Muscle layer of colon (tissue), 2 donors: Measurements from ENCODE around the gene SNAI3.

Source experiments
- H3K27ac ChIP-seq: one replicate; pipeline ENCODE4 v1.7.0; 2013; ENCODE audit warnings: low read depth, mild to moderate bottlenecking, low read length, moderate library complexity
- H3K27me3 ChIP-seq, 2 donors: one replicate each; pipeline ENCODE4 v1.7.0; 2013; ENCODE audit warnings: low read length in 2 of 2, mild to moderate bottlenecking in 2 of 2; ENCODE audit not compliant: insufficient read depth in 2 of 2, control insufficient read depth in 1 of 2
- H3K36me3 ChIP-seq: one replicate; pipeline ENCODE4 v1.7.0; 2013; ENCODE audit warnings: mild to moderate bottlenecking, low read length; ENCODE audit not compliant: insufficient read depth
- H3K4me1 ChIP-seq: one replicate; pipeline ENCODE4 v1.7.0; 2013; ENCODE audit warnings: mild to moderate bottlenecking, low read length; ENCODE audit not compliant: insufficient read depth
- H3K4me3 ChIP-seq, 2 donors: one replicate each; pipeline ENCODE4 v1.7.0; 2013; ENCODE audit warnings: low read length in 2 of 2, low read depth in 1 of 2, mild to moderate bottlenecking in 1 of 2, moderate library complexity in 1 of 2
- H3K9ac ChIP-seq: one replicate; pipeline ENCODE4 v1.7.0; 2013; ENCODE audit warnings: low read length
- H3K9me3 ChIP-seq: one replicate; pipeline ENCODE4 v1.7.0; 2013; ENCODE audit warnings: mild to moderate bottlenecking, low read length
- donor health status: abdominal sarcoma.
- donor health status: Adenocarcinoma of cecum.

The SNAI3 gene

GRCh38 chr16:88694221-88695087, 8.1 kb upstream of the SNAI3 start:
- Histone ChIP-seq H3K4me1 (no peaks in the 10 kb centered on the region), H3K36me3 (peaks cover 10% of the 10 kb centered on the region), H3K27me3 (peaks cover 3 to 16% of the 10 kb centered on the region in 2 donors), H3K27ac (no peak overlapping the region), H3K4me3 (no peak overlapping the region), H3K9ac (no peak overlapping the region), H3K9me3 (no peaks in the 10 kb centered on the region)

GRCh38 chr16:88693420-88694177, 7.3 kb upstream of the SNAI3 start:
- no peak overlapping the region for H3K9ac ChIP-seq
- no peak overlapping the region for H3K4me3 ChIP-seq
- H3K4me1 ChIP-seq: no peaks in the 10 kb centered on the region
- peaks cover 3 to 25% of the 10 kb centered on the region in 2 donors for H3K27me3 ChIP-seq
- peaks cover 9% of the 10 kb centered on the region for H3K36me3 ChIP-seq
- no peak overlapping the region for H3K27ac ChIP-seq
- no peaks in the 10 kb centered on the region for H3K9me3 ChIP-seq

GRCh38 chr16:88692861-88693260, 6.6 kb upstream of the SNAI3 start:
- Histone ChIP-seq H3K9ac (no peak overlapping the region), H3K9me3 (no peaks in the 10 kb centered on the region), H3K4me1 (no peaks in the 10 kb centered on the region), H3K27me3 (peaks cover 3 to 31% of the 10 kb centered on the region in 2 donors), H3K27ac (no peak overlapping the region), H3K4me3 (no peak overlapping the region), H3K36me3 (peaks cover 3% of the 10 kb centered on the region)

- Histone ChIP-seq H3K4me3 (no peak overlapping the region), H3K36me3 (no peaks in the 10 kb centered on the region), H3K9ac (no peak overlapping the region), H3K4me1 (peaks cover under 1% of the 10 kb centered on the region), H3K9me3 (no peaks in the 10 kb centered on the region), H3K27me3 (peaks cover 6 to 38% of the 10 kb centered on the region in 2 donors), H3K27ac (no peak overlapping the region)
These were observed 5.7 kb upstream of the SNAI3 start for GRCh38 chr16:88691924-88692560.

GRCh38 chr16:88691129-88691813, 5.0 kb upstream of the SNAI3 start:
- Histone ChIP-seq H3K4me1 (peaks cover 4% of the 10 kb centered on the region), H3K9ac (no peak overlapping the region), H3K27me3 (peaks cover 11 to 46% of the 10 kb centered on the region in 2 donors), H3K9me3 (no peaks in the 10 kb centered on the region), H3K27ac (no peak overlapping the region), H3K4me3 (no peak overlapping the region), H3K36me3 (no peaks in the 10 kb centered on the region)

- Histone ChIP-seq H3K9ac (no peak overlapping the region), H3K9me3 (no peaks in the 10 kb centered on the region), H3K36me3 (no peaks in the 10 kb centered on the region), H3K27ac (no peak overlapping the region), H3K4me1 (peaks cover 4% of the 10 kb centered on the region), H3K4me3 (no peak overlapping the region), H3K27me3 (peaks cover 17 to 53% of the 10 kb centered on the region in 2 donors)
These were observed 4.2 kb upstream of the SNAI3 start for GRCh38 chr16:88690341-88691128.

- Histone ChIP-seq H3K27me3 (peaks cover 33 to 71% of the 10 kb centered on the region in 2 donors), H3K9me3 (no peaks in the 10 kb centered on the region), H3K4me1 (peaks cover 4% of the 10 kb centered on the region), H3K4me3 (no peak overlapping the region), H3K36me3 (no peaks in the 10 kb centered on the region), H3K9ac (no peak overlapping the region), H3K27ac (no peak overlapping the region)
These were observed 1.9 kb upstream of the SNAI3 start for GRCh38 chr16:88688013-88688778.

- no peaks in the 10 kb centered on the region for H3K36me3 ChIP-seq
- H3K9me3 ChIP-seq: no peaks in the 10 kb centered on the region
- H3K4me3 ChIP-seq: no peak overlapping the region
- peaks cover 33 to 71% of the 10 kb centered on the region in 2 donors for H3K27me3 ChIP-seq
- peaks cover 4% of the 10 kb centered on the region for H3K4me1 ChIP-seq
- H3K9ac ChIP-seq: no peak overlapping the region
- no peak overlapping the region for H3K27ac ChIP-seq
These were observed 1.3 kb upstream of the SNAI3 start for GRCh38 chr16:88687676-88688012.

GRCh38 chr16:88687254-88687576, 908 bp upstream of the SNAI3 start:
- Histone ChIP-seq H3K27me3 (peaks cover 33 to 71% of the 10 kb centered on the region in 2 donors), H3K9me3 (no peaks in the 10 kb centered on the region), H3K4me3 (no peak overlapping the region), H3K9ac (no peak overlapping the region), H3K27ac (no peak overlapping the region), H3K4me1 (peaks cover 4% of the 10 kb centered on the region), H3K36me3 (no peaks in the 10 kb centered on the region)

- H3K27ac ChIP-seq: peak overlapping the region; percentile 34
- H3K9me3 ChIP-seq: no peaks in the 10 kb centered on the region
- H3K27me3 ChIP-seq: peaks cover 33 to 73% of the 10 kb centered on the region in 2 donors
- H3K36me3 ChIP-seq: no peaks in the 10 kb centered on the region
- H3K4me3 ChIP-seq: peak overlapping the region; percentile 20 to 23
- H3K4me1 ChIP-seq: peaks cover 4% of the 10 kb centered on the region
- H3K9ac ChIP-seq: no peak overlapping the region
These were observed 257 bp downstream of the SNAI3 start for GRCh38 chr16:88686062-88686438.
